CD14-positive monocyte (primary cell): ENCODE data around the gene C1orf94. TPM values are rescaled to one million over a fixed set of nuclear protein-coding genes. Genes with fewer than 3 reads are reported as not detected.

Source experiments
- DNase-seq, 3 donors: peaks; one replicate each; pipeline ENCODE4 v3.0.0-alpha.2; 2011 to 2022
- H2AFZ ChIP-seq: 2 replicates; pipeline ENCODE4 v1.6.0; 2012; ENCODE audit warnings: mild to moderate bottlenecking, low read depth, low read length, inconsistent platforms; ENCODE audit not compliant: insufficient read depth, poor library complexity, severe bottlenecking
- H3K27ac ChIP-seq, 2 donors: 1 replicate in 1 of 2; 2 replicates in 1 of 2; pipeline ENCODE4 v1.5.1; 2012 to 2013; ENCODE audit warnings: low read length in 2 of 2, control low read depth in 1 of 2, inconsistent platforms in 1 of 2, low read depth in 1 of 2, mild to moderate bottlenecking in 1 of 2
- H3K27me3 ChIP-seq, 2 donors: one replicate each; pipeline versions ENCODE4 v1.6.0 to v1.6.1; 2011 to 2013; ENCODE audit warnings: low read length in 2 of 2; ENCODE audit not compliant: control insufficient read depth in 2 of 2, insufficient read depth in 2 of 2
- H3K36me3 ChIP-seq, 2 donors: replicated peaks in 1 of 2; 1 replicate in 1 of 2; 2 replicates in 1 of 2; pipeline versions ENCODE4 v1.5.1 to v1.6.1; 2012 to 2013; ENCODE audit warnings: low read length in 2 of 2, control low read depth in 1 of 2, inconsistent platforms in 1 of 2, mild to moderate bottlenecking in 1 of 2; ENCODE audit not compliant: insufficient read depth in 2 of 2, control insufficient read depth in 1 of 2
- H3K4me1 ChIP-seq, 2 donors: 1 replicate in 1 of 2; 2 replicates in 1 of 2; pipeline versions ENCODE4 v1.5.1 to v1.6.1; 2012 to 2013; ENCODE audit warnings: low read length in 2 of 2, control low read depth in 1 of 2, inconsistent platforms in 1 of 2, mild to moderate bottlenecking in 1 of 2, moderate library complexity in 1 of 2; ENCODE audit not compliant: insufficient read depth in 2 of 2, control insufficient read depth in 1 of 2
- H3K4me2 ChIP-seq: replicated peaks from 2 replicates; pipeline ENCODE3; 2012; ENCODE audit warnings: low read length, moderate library complexity, mild to moderate bottlenecking; ENCODE audit not compliant: poor library complexity, severe bottlenecking; ENCODE audit errors: extremely low read depth
- H3K4me3 ChIP-seq, 3 experiments: fragments of 200-600 bp in 1 of 3; sonication (generic) in 1 of 3; replicated peaks in 1 of 3; 1 replicate in 2 of 3; 2 replicates in 1 of 3; pipeline ENCODE4 v1.5.1; 2011 to 2013; ENCODE audit warnings: low read length in 3 of 3, mild to moderate bottlenecking in 3 of 3, control low read depth in 2 of 3, low read depth in 2 of 3, inconsistent platforms in 1 of 3, moderate library complexity in 1 of 3
- H3K79me2 ChIP-seq: 2 replicates; pipeline ENCODE4 v1.6.0; 2012; ENCODE audit warnings: mild to moderate bottlenecking, control low read depth, inconsistent platforms, low read length, moderate library complexity; ENCODE audit not compliant: insufficient read depth
- H3K9ac ChIP-seq: 2 replicates; pipeline ENCODE4 v1.6.0; 2017; ENCODE audit warnings: low read length, mild to moderate bottlenecking; ENCODE audit not compliant: insufficient read depth, poor library complexity, severe bottlenecking
- H3K9me3 ChIP-seq, 2 donors: replicated peaks in 1 of 2; 1 replicate in 1 of 2; 2 replicates in 1 of 2; pipeline versions ENCODE4 v1.5.1 to v1.6.1; 2012 to 2013; ENCODE audit warnings: low read length in 2 of 2, control low read depth in 1 of 2; ENCODE audit not compliant: control insufficient read depth in 1 of 2, insufficient read depth in 1 of 2
- H4K20me1 ChIP-seq: 2 replicates; pipeline ENCODE4 v1.6.0; 2012; ENCODE audit warnings: mild to moderate bottlenecking, low read length, control low read depth, moderate library complexity; ENCODE audit not compliant: insufficient read depth
- H3K27ac Mint-ChIP-seq, 7 donors: one replicate each; pipeline ENCODE4 v1.8.0; 2020; ENCODE audit warnings: mild to moderate bottlenecking in 7 of 7, mixed read lengths in 7 of 7, moderate library complexity in 6 of 7, inconsistent platforms in 2 of 7
- H3K27me3 Mint-ChIP-seq, 3 donors: one replicate each; pipeline ENCODE4 v1.8.0; 2021 to 2022; ENCODE audit warnings: low read depth in 3 of 3, mild to moderate bottlenecking in 3 of 3, mixed read lengths in 3 of 3, moderate library complexity in 3 of 3, inconsistent platforms in 1 of 3
- H3K36me3 Mint-ChIP-seq, 2 donors: one replicate each; pipeline ENCODE4 v1.8.0; 2020; ENCODE audit warnings: mixed read lengths in 2 of 2, inconsistent platforms in 1 of 2, mild to moderate bottlenecking in 1 of 2
- H3K4me1 Mint-ChIP-seq: one replicate; pipeline ENCODE4 v1.8.0; 2020; ENCODE audit warnings: mild to moderate bottlenecking, mixed read lengths
- H3K4me3 Mint-ChIP-seq, 2 donors: one replicate each; pipeline ENCODE4 v1.8.0; 2020; ENCODE audit warnings: mild to moderate bottlenecking in 2 of 2, mixed read lengths in 2 of 2, moderate library complexity in 1 of 2
- H3K9me3 Mint-ChIP-seq, 7 donors: one replicate each; pipeline ENCODE4 v1.8.0; 2020 to 2022; ENCODE audit warnings: mixed read lengths in 7 of 7, mild to moderate bottlenecking in 6 of 7, moderate library complexity in 6 of 7, inconsistent platforms in 2 of 7
- CTCF ChIP-seq: fragments of 200-600 bp; IDR thresholded peaks from one replicate; pipeline ENCODE4 v1.8.0; 2022; ENCODE audit warnings: antibody characterized with exemption, mild to moderate bottlenecking
- WGBS: methylation state at CpG from one replicate; pipeline ENCODE4 v1.1.5; 2013; ENCODE audit warnings: missing lambda C conversion rate; ENCODE audit not compliant: insufficient coverage; 5-methylcytosine and 5-hydroxymethylcytosine counted together
- intact Hi-C, 2 donors: fragments of 100-400 bp; cut with micrococcal nuclease; formaldehyde crosslinking; loops; one replicate each; pipeline versions ENCODE4 v1.15.0 to v1.15.1; 2023
- polyA plus RNA-seq, 3 donors: library from polyadenylated mRNA; depleted of rRNA in 1 of 3; unstranded in 2 of 3; stranded (reverse) in 1 of 3; fragments of 300-500 nt in 2 of 3; fragments of >200 nt in 1 of 3; fragmentation: Illumina TruSeq in 2 of 3; gene quantifications; 1 replicate in 2 of 3; 2 replicates in 1 of 3; pipeline ENCODE4 v1.2.3, GENCODE V29; 2012 to 2021

Gene C1orf94
- polyA plus RNA-seq, 3 donors, result not detected

GRCh38 chr1:34212673-34213072 lies 36.0 kb downstream of the C1orf94 start:
- Histone ChIP-seq H3K4me2 (no peak overlapping the region), H3K36me3 (no peaks in the 10 kb centered on the region), H3K27ac (no peak overlapping the region), H3K27me3 (no peaks in the 10 kb centered on the region), H2AFZ (no peak overlapping the region), H3K4me1 (no peaks in the 10 kb centered on the region), H3K79me2 (no peaks in the 10 kb centered on the region), H3K9ac (no peak overlapping the region), H3K4me3 (no peak overlapping the region), H3K9me3 (no peaks in the 10 kb centered on the region), H4K20me1 (no peaks in the 10 kb centered on the region)
- Mint-ChIP-seq H3K36me3 (no peaks in the 10 kb centered on the region), H3K4me3 (no peak overlapping the region), H3K27ac (no peak overlapping the region), H3K4me1 (no peaks in the 10 kb centered on the region), H3K27me3 (peaks cover 0 to 3% (median 2%) of the 10 kb centered on the region in 3 donors), H3K9me3 (peaks cover 0 to 2% (median 0%) of the 10 kb centered on the region in 7 donors)
- no peak for DNase-seq
- no peak for TF ChIP-seq CTCF
- WGBS, result 88% methylated on average over 4 of the region's 4 CpGs
- intact Hi-C loops, result no loop called here

- H3K36me3 Mint-ChIP-seq, result no peaks in the 10 kb centered on the region
- no peak overlapping the region for H2AFZ ChIP-seq
Measured at GRCh38 chr1:34213956-34214355, 37.2 kb downstream of the C1orf94 start.

More at GRCh38 chr1:34213956-34214355, 37.2 kb downstream of the C1orf94 start:
- Histone ChIP-seq H3K36me3 (no peaks in the 10 kb centered on the region), H3K9ac (no peak overlapping the region), H3K27me3 (no peaks in the 10 kb centered on the region), H3K4me3 (no peak overlapping the region), H3K4me1 (no peaks in the 10 kb centered on the region), H3K79me2 (no peaks in the 10 kb centered on the region), H3K27ac (no peak overlapping the region), H4K20me1 (no peaks in the 10 kb centered on the region), H3K9me3 (no peaks in the 10 kb centered on the region), H3K4me2 (no peak overlapping the region)
- Mint-ChIP-seq H3K27me3 (peaks cover 0 to 3% (median 2%) of the 10 kb centered on the region in 3 donors), H3K9me3 (peaks cover 0 to 3% (median 2%) of the 10 kb centered on the region in 7 donors), H3K4me1 (no peaks in the 10 kb centered on the region), H3K27ac (no peak overlapping the region), H3K4me3 (no peak overlapping the region)
- TF ChIP-seq CTCF, result no peak
- DNase-seq, result no peak
- intact Hi-C loops, result no loop called here
- 84% methylated on average over 2 of the region's 3 CpGs for WGBS
